Endothelial cell (in vitro differentiated cells): ENCODE results near the gene SFPQ. TPM values are rescaled to one million over a fixed set of nuclear protein-coding genes. Genes with fewer than 3 reads are reported as not detected.

Experiments
- DNase-seq: peaks from one replicate; pipeline ENCODE4 v3.0.0; 2021; ENCODE audit warnings: low spot score
- H3K27ac Mint-ChIP-seq: one replicate; pipeline ENCODE4 v1.8.0; 2021; ENCODE audit warnings: mixed read lengths, inconsistent platforms; ENCODE audit not compliant: unreplicated experiment
- H3K27me3 Mint-ChIP-seq: one replicate; pipeline ENCODE4 v1.8.0; 2021; ENCODE audit warnings: mild to moderate bottlenecking, moderate library complexity, mixed read lengths, inconsistent platforms; ENCODE audit not compliant: unreplicated experiment
- H3K36me3 Mint-ChIP-seq: one replicate; pipeline ENCODE4 v1.8.0; 2021; ENCODE audit warnings: mild to moderate bottlenecking, low read depth, mixed read lengths, inconsistent platforms; ENCODE audit not compliant: unreplicated experiment
- H3K4me1 Mint-ChIP-seq: one replicate; pipeline ENCODE4 v1.8.0; 2021; ENCODE audit warnings: mild to moderate bottlenecking, mixed read lengths, inconsistent platforms; ENCODE audit not compliant: unreplicated experiment
- H3K4me3 Mint-ChIP-seq: one replicate; pipeline ENCODE4 v1.8.0; 2021; ENCODE audit warnings: mild to moderate bottlenecking, mixed read lengths, inconsistent platforms; ENCODE audit not compliant: unreplicated experiment
- H3K9me3 Mint-ChIP-seq: one replicate; pipeline ENCODE4 v1.8.0; 2021; ENCODE audit warnings: mixed read lengths, inconsistent platforms; ENCODE audit not compliant: unreplicated experiment
- total RNA-seq: library from RNA; stranded (reverse); fragmentation: NEBNext Ultra II Directional; extraction: Animal tissue kit (Norgen Biotek cat#: 25700); gene quantifications from one replicate; pipeline ENCODE4 v1.2.1, GENCODE V29; 2021; ENCODE audit not compliant: unreplicated experiment
- TF ChIP-seq, protein P1 (sequence below): fragments of 200-600 bp; sonication (generic); IDR thresholded peaks from one replicate; pipeline ENCODE4 v1.5.0; 2021; ENCODE audit warnings: antibody characterized with exemption; ENCODE audit not compliant: unreplicated experiment

SFPQ gene
- total RNA-seq, 1 donor from 2014 or later, result 370 TPM

DNA sequence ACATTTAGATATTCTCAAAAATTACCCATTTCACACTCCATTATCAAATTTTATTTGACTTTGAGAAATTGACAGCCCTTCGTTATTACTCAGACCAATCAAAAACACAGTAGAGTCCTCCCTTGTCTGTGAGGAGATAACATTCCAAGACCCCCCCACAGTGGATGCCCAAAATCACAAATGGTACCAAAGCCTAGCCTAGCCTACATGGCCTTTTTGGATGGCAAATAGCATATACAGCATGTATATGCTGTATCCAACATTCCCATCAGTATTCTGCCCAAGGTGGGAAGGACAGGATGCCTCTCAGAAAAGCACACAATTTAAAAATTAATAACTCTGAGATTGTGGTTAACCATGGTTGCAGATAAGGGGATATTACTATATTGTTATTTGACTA is 17.3 kb downstream of the SFPQ start:
- Mint-ChIP-seq H3K4me3 (no peak overlapping the region), H3K9me3 (no peaks in the 10 kb centered on the region), H3K27ac (no peak overlapping the region), H3K36me3 (peaks cover 28% of the 10 kb centered on the region), H3K4me1 (no peaks in the 10 kb centered on the region), H3K27me3 (peaks cover 2% of the 10 kb centered on the region)
- TF ChIP-seq, protein P1, sequence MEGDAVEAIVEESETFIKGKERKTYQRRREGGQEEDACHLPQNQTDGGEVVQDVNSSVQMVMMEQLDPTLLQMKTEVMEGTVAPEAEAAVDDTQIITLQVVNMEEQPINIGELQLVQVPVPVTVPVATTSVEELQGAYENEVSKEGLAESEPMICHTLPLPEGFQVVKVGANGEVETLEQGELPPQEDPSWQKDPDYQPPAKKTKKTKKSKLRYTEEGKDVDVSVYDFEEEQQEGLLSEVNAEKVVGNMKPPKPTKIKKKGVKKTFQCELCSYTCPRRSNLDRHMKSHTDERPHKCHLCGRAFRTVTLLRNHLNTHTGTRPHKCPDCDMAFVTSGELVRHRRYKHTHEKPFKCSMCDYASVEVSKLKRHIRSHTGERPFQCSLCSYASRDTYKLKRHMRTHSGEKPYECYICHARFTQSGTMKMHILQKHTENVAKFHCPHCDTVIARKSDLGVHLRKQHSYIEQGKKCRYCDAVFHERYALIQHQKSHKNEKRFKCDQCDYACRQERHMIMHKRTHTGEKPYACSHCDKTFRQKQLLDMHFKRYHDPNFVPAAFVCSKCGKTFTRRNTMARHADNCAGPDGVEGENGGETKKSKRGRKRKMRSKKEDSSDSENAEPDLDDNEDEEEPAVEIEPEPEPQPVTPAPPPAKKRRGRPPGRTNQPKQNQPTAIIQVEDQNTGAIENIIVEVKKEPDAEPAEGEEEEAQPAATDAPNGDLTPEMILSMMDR, result no peak
- no peak for DNase-seq

DNA sequence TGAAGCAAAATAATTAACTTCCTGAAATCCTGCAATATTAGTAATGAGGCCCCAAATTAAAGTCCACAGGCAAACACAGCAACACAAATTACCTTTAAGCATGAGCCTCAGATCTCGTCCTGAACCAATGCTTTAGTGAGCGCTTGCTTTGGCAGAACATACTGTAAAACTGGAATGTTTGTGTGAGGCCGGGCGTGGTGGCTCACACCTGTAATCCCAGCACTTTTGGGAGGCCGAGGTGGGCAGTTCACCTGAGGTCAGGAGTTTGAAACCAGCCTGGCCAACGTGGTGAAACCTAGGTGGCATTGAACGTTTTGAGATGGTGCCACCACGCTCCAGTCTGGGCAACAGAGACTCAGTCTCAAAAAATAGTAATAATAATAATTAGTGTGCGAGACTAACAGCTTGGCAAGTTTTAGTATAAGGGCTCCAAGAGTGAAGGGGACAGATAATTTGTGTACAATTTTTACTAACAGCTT is 17.8 kb downstream of the SFPQ start:
- DNase-seq, result no peak
- Mint-ChIP-seq H3K27ac (no peak overlapping the region), H3K36me3 (peaks cover 24% of the 10 kb centered on the region), H3K27me3 (peaks cover 2% of the 10 kb centered on the region), H3K4me1 (no peaks in the 10 kb centered on the region), H3K9me3 (no peaks in the 10 kb centered on the region), H3K4me3 (no peak overlapping the region)
- TF ChIP-seq, protein P1, result no peak

DNA sequence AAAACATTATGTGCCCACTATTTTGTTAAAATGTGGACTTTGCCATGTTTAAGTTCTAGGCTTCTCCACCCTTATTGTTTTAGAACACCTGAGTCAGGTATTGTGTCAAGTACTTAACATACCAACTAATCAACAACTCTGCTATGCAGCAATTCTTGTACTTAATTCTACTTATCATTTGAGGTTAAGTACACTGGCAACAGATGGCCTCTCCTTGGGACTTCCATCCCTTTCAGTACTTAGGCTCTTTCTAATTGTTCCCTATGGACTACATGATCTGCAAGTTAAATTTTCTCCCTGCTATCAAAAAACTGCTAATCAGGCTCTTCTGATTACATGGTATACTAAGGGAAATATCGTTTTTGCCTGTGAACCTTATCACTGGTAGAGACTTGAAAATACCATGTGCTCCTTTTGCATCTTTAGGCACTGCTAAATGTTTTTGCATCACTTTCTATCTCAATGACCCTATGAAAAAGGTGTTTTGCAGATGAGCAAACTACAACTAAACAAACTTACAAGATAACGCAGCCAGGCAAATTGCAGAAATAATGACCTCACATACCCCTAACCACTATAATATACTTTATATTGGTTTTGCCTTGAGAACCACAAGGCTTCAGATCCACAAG is 18.9 kb downstream of the SFPQ start:
- H3K27me3 Mint-ChIP-seq, result peaks cover 2% of the 10 kb centered on the region
- no peak for DNase-seq
- no peaks in the 10 kb centered on the region for H3K9me3 Mint-ChIP-seq
- H3K4me1 Mint-ChIP-seq, result no peaks in the 10 kb centered on the region
- peaks cover 20% of the 10 kb centered on the region for H3K36me3 Mint-ChIP-seq
- H3K27ac Mint-ChIP-seq, result no peak overlapping the region
- TF ChIP-seq, protein P1, result no peak
- H3K4me3 Mint-ChIP-seq, result no peak overlapping the region

DNA sequence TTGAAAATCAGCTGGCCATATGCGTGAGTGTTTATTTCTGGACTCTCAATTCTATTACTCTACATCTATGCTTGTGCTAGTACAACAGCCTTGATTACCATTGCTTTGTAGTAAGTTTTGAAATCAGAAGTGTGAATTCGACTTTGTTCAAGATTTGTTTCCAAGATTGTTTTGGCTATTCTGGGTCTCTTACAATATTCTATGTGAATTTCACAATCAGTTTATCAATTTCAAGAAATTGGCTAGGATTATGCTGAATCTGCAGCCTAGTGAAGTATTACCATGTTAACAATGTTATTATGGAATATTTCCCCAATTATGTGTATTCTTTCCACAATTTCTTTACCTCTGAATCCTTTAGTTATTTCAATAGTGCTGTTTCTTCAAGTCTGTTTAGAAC is 19.5 kb downstream of the SFPQ start:
- no peak for DNase-seq
- Mint-ChIP-seq H3K4me1 (no peaks in the 10 kb centered on the region), H3K36me3 (peaks cover 20% of the 10 kb centered on the region), H3K27ac (no peak overlapping the region), H3K9me3 (no peaks in the 10 kb centered on the region), H3K4me3 (no peak overlapping the region), H3K27me3 (peaks cover 2% of the 10 kb centered on the region)
- TF ChIP-seq, protein P1, result no peak

DNA sequence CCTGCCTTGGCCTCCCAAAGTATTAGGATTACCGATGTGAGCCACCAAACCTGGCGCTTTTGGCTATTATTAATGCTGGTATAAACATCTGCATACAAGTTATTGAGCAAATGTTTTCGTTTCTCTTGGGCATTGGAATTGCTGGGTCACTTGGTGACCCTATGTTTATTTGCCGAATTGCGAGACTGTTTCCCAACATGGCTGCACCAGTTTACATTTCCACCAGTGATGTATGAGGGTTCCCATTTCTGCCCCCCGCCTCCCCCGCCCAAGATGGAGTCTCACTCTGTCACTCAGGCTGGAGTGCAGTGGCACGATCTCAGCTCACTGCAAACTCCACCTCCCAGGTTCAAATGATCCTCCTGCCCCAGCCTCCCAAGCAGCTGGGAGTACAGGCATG is 20.9 kb downstream of the SFPQ start:
- Mint-ChIP-seq H3K36me3 (peaks cover 8% of the 10 kb centered on the region), H3K4me1 (no peaks in the 10 kb centered on the region), H3K27me3 (no peaks in the 10 kb centered on the region), H3K4me3 (no peak overlapping the region), H3K27ac (no peak overlapping the region), H3K9me3 (no peaks in the 10 kb centered on the region)
- TF ChIP-seq, protein P1, result no peak
- DNase-seq, result no peak
